GM18526 (cell line): ENCODE measurements around the gene KRTAP10-12.
"Not testable (repeated sequence)": the region's sequence is repeated elsewhere in the genome, so short reads cannot be mapped to it uniquely, and the experiment has no call there.

Experiments
- POLR2A ChIP-seq: IDR thresholded peaks from 3 replicates; pipeline ENCODE4 v1.6.1; 2011; ENCODE audit not compliant: insufficient read length; ENCODE audit errors: extremely low read depth

KRTAP10-12 gene, protein sequence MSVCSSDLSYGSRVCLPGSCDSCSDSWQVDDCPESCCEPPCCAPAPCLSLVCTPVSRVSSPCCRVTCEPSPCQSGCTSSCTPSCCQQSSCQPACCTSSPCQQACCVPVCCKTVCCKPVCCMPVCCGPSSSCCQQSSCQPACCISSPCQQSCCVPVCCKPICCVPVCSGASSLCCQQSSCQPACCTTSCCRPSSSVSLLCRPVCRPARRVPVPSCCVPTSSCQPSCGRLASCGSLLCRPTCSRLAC

DNA sequence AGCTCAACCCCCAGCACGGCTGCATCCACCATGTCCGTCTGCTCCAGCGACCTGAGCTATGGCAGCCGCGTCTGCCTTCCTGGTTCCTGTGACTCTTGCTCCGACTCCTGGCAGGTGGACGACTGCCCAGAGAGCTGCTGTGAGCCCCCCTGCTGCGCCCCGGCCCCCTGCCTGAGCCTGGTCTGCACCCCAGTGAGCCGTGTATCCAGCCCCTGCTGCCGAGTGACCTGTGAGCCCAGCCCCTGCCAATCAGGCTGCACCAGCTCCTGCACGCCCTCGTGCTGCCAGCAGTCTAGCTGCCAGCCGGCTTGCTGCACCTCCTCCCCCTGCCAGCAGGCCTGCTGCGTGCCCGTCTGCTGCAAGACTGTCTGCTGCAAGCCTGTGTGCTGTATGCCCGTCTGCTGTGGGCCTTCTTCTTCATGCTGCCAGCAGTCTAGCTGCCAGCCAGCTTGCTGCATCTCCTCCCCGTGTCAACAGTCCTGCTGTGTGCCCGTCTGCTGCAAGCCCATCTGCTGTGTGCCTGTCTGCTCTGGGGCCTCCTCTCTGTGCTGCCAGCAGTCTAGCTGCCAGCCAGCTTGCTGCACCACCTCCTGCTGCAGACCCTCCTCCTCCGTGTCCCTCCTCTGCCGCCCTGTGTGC lies at the start of gene KRTAP10-12:
Gene KRTAP10-12 (plus strand): TSS at position 1 of the 639 bp plus-strand sequence. CDS start 30 bp downstream, at position 31.
- TF ChIP-seq POLR2A = not testable (repeated sequence)

DNA sequence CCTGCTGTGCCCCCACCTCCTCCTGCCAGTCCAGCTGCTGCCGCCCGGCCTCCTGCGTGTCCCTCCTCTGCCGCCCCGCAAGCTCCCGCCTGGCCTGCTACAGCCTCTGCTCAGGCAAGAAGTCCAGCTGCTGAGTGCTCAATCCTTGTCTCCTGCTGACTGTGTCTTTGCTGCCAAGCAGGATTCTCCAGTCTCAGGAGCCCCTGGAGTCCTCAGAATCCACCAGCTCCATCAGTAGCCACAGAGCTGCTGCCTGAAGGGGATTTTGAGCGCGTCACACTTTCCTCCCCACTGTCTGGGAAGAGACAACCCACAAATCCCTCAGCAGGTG lies 49.8 kb upstream of the KRTAP10-12 start:
- no peak for TF ChIP-seq POLR2A

DNA sequence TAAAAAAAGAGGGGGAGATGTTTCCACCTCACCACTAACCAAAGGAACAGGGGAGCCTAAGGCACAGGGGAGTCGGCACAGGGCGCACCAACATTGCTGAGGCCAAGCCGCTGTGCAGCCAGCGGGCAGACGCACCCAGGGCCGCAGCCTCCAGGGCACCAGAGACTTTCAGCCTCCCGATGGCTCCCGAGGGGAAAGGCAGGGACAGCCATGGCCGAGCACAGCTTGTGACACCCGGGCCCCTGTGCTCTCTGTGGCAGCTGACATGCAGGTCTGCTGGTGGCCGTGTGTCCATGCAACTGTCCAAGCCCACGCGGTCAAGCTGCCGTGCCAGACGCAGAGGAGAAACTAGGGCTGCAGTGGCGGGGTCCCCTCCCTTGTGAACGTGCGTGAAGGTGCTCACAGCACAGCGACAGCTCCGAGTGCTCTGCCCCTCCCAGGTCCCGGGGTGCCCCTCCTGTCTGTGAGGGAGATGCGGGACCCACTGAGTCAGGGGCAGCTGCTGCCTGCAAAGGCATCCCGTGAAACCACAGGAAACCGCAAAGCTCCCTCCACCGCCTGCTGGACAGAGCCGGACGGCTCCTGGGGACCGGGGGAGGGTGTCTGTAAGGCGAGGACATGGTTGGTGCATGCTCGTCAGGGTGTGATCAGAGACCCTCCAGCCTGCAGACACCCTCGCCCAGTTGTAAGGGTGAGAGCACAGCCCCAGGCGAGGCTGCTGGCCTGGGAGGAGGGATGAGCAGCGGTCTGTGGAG lies 48.2 kb upstream of the KRTAP10-12 start:
- TF ChIP-seq POLR2A = no peak

DNA sequence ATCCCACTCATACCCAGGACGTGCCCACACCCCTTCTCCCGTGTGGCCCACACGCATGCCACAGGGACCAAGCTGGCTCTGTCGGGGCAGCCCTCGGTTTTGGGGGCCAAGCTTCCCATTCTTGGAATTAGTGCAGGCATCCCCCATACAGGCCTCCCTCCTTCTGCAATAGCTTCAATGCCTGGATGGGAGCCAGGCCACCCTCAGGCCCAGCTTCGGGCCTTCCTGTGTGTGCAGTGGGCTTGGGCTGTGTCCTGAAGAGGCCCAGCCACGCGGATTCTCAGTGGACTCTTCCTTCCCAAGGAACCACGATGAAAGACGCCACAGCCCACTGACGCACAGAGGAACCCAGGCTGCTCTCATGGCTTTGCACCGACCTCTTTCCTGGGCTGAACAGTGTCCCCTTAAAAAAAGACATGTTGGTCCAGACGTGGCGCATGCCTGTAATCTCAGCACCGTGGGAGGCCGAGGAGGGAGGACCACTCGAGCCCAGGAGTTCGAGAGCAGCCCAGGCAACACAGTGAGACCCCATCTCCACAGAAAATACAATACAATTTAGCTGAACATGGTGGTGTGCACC lies 47.4 kb upstream of the KRTAP10-12 start:
- TF ChIP-seq POLR2A = no peak

DNA sequence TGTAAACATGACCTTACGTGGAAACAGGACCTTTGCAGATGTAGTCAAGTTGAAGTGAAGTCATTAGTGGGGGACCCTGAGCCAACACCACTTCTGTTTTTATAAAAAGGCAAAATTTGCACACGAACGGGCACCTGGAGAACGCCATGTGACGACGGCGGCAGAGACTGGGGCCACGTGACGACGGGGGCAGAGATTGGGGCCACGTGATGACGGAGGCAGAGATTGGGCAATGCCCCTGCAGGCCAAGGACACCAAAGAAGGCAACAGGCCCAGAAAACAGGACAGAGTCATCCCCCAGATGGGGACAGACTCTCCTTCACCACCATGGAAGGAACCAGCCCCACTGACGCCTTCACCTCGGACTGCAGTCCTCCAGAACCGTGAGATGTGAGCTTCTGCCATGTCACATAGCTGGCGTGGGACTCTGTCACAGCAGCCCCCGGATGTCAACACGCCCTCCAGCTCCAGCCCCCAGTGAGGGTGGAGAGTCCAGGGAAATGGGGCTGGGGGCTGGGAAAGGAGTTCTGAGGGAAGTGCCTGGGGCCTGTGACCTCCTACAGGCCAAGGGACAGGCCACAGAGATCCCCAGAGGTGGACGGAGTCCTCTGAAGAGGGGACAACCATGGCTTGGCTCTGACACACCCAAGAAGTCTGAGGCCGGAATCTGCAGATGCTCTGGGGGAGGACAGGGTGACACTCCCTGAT lies 46.6 kb upstream of the KRTAP10-12 start:
- no peak for TF ChIP-seq POLR2A

DNA sequence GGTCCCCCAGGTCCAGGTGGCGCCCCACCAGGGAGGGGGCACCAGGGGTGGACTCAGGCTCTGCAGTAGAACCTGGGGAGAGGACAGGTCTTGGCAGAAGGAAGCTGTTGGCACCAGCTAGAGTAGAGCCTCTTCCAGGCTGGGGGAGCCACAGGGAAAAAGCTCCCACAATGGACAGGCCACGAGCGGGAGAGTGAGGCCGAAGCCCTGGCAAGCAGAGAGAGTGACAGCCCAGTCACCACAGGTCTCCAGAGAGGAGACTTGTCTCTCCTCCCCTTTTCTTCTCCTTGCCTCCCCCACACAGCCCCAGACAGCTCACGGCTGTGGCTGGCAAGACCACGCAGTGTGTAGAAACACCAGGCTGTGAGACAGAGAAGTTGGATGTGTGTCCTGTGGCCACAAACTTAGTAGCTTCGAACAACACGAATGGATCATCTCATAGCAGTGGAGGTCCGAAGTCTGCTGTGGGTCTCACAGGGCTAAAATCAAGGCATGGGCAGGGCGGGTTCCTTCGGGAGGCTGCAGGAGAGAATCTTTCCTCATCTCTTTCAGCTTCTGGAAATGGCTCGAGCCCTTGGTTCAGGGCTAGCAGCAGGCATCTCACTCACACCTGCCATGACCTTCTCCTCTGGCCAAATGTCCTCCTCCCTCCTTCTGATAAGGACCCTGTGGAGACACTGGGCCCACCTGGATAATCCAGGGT lies 45.8 kb upstream of the KRTAP10-12 start:
- TF ChIP-seq POLR2A = no peak

DNA sequence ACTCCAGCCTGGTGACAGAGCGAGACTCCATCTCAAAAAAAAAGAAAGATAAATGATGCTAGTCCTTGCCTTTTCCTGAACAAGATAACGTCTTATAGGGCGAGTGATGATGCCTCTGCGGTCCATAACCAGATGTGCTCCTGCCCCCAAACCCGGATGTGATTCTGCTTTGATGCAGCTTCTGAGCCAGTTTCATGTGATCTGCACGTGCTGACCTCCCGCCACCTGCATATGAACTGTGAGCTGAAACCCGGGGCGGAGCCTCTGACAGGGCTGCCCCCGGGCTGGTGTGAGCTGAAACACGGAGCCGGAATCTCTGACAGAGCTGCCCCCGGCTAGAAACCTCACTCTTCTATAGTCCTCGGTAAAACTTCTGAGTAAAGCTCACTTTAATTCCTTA lies 43.8 kb upstream of the KRTAP10-12 start:
- TF ChIP-seq POLR2A = no peak

DNA sequence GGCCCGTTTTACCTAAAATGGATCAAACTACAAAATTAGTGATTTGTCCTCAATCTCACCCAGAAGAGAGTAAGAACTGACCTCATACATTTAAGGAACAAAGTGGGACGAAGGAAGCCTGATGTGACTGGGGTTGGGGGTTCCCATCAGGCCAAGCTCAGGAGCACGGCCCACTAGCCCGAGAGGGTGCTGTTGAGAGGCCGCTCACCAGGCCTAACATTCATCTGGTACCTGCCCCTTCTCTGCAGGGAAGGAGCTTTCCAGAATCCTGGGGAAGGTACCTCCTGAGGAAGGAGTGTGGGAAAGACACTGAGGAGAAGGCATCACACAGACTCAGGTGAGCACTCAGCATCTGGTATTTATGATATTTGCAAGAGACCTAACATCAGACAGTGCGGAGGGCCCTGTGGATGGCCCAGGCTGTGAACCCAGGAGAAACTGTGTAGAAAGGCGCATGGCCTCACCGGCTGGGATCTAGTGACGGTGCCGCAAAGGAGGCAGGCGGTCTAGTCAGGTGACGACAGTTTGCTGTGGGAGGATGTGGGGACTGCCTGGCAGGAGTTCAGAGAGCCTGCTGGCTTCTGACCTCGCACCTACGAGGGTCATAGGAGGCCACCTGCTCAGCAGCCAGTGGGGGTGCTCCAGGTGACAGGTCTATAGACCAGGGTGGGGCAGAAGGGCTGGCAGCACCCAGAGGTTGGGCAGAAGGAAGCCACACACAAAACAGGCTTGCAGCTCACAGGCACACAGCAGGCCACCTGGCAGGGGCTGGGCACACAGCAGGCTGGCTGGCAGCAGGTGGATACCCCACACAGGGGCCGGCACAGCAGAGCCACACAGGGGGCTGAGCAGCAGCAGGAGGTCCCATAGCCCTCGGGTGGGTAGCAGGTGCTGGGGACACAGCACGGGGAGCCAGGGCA lies 43.1 kb upstream of the KRTAP10-12 start:
- TF ChIP-seq POLR2A = no peak

DNA sequence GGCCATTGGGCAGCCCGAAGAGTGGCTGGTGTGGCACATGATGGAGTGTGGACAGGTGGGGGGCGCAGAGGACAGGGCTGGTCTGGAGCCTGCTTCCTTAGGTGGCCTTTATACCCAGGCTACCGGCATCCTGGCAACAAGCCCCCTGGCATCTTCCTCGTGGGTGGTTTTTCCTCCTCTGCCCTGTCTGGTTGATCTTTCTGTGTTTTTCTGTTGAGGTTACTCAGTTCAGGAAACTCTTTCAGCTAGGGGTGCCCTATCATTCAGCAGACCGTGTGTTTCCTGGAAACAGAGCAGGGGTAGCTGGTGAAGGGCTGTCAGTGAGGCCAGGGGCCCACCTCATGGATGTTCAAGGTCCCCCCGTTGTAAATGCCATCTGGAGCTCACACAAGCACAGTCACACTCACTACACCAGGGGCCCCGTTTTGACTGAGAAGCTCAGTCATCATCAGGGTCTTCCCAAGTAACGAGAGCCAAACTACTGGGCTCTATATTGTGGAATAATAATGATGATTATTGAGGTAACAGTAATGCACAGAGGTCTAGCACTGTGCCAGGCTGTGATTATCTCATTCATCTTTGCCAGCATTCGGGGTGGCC lies 42.3 kb upstream of the KRTAP10-12 start, which contains the start of gene KRTAP12-4:
Gene KRTAP12-4 (minus strand): TSS at position 84 of the 600 bp plus-strand sequence. CDS start 45 bp downstream, at position 39.
- TF ChIP-seq POLR2A = no peak

DNA sequence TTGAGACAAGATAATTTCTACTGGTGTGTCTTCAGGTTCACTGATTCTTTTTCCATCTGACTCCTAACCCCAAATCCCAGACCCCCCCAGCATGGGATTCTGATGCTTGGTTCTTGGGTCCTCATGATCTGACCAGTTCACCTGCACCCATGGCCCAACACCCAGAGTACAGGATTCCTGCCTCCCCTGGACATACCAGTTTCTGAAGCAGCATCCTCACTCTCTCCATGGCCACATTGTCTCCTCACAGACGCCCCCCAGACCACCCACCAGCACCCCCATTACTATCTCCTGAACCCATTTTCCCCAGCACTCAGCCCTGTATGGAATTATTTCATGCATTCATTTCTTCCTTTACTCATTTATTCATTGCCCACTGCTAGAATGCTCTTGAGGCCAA lies 40.1 kb upstream of the KRTAP10-12 start:
- TF ChIP-seq POLR2A = no peak

DNA sequence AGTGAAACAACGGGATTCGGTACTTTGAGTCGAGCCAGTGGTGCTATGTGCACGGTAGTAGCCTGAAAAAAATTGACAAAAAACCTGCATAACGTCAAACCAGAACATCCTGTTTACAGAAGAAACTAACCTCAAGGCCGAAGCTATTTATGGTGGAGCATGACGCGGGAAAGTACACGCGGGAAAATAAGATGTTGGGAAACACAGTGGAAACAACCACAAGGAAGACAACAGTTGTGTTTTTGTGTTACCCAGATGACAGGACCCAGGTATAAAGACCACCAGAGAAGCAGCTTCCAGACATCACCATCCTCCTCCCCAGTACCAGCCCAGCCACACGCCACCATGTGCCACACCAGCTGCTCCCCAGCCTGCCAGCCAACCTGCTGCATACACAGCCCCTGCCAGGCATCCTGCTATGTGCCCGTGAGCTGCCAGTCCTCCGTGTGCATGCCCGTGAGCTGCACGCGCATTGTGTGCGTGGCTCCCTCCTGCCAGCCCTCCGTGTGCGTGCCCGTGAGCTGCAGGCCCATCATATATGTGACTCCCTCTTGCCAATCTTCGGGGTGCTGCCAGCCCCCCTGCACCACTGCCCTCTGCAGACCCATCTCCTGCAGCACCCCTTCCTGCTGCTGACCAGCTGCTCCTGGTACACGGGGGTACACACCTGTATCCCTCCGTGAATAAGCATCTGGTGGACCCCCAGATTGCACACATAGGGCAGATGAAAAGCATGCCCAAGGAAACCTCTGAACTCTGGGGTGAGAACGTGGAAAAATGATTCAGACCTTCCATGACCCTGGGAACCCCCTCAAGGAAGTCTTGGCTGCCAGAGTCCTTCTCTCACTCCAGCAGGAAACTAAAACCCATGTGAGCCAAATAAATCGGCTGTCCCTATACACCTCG lies 39.1 kb upstream of the KRTAP10-12 start, which contains the start of gene KRTAP12-3:
Gene KRTAP12-3 (plus strand): TSS at position 298 of the 906 bp plus-strand sequence. CDS start 48 bp downstream, at position 346.
- no peak for TF ChIP-seq POLR2A

DNA sequence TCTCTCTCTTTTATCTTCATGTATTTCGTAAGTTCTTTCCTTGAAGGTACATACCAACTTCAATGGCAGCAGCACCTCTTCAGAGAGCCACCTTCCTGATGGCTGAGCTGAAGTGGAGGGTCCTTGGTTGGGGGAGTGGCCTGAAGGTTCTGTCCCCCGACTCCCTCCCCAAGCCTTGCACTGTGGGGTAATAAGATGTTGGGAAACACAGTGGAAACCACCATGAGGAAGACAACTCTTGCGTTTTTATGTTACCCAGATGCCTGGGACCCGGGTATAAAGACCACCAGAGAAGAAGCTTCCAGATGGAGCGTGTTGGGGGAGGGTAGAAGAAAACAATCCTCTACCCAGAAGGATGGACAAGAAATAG lies 38.4 kb upstream of the KRTAP10-12 start:
- TF ChIP-seq POLR2A = no peak
